H1 (cell line): ENCODE data around the gene GMPR2. TPM values are rescaled to one million over a fixed set of nuclear protein-coding genes. Genes with fewer than 3 reads are reported as not detected.

ENCODE experiments used
- CHD2 ChIP-seq: IDR thresholded peaks from 2 replicates; pipeline ENCODE4 v1.6.1; 2012; ENCODE audit warnings: low read length, improper control_type of control experiment
- CTBP2 ChIP-seq: IDR thresholded peaks from 2 replicates; pipeline ENCODE4 v1.7.0; 2011; ENCODE audit warnings: borderline replicate concordance, mild to moderate bottlenecking, moderate library complexity, mixed read lengths, low read length; ENCODE audit not compliant: insufficient read depth, insufficient read length
- KDM4A ChIP-seq: IDR thresholded peaks from one replicate; pipeline ENCODE4 v1.7.1; 2012; ENCODE audit warnings: low read depth, mild to moderate bottlenecking, moderate library complexity, low read length, inconsistent platforms; ENCODE audit not compliant: severe bottlenecking
- NRF1 ChIP-seq: IDR thresholded peaks from 2 replicates; pipeline ENCODE4 v1.6.1; 2011; ENCODE audit warnings: mild to moderate bottlenecking, low read depth, low read length, improper control_type of control experiment
- RFX5 ChIP-seq: IDR thresholded peaks from 2 replicates; pipeline ENCODE4 v1.6.1; 2011; ENCODE audit warnings: low read depth, low read length, improper control_type of control experiment, borderline replicate concordance
- SIN3A ChIP-seq, 2 experiments: IDR thresholded peaks in 1 of 2; conservative IDR thresholded peaks in 1 of 2; 2 replicates each; pipeline ENCODE4 v1.6.1; 2011 to 2012; ENCODE audit warnings: low read length in 2 of 2, improper control_type of control experiment in 1 of 2, low read depth in 1 of 2, mild to moderate bottlenecking in 1 of 2
- polyA plus RNA-seq, 7 experiments: library from polyadenylated mRNA; depleted of rRNA in 3 of 7; stranded (reverse) in 5 of 7; unstranded in 2 of 7; fragments of >200 nt in 5 of 7; fragments of 200-250 nt in 2 of 7; gene quantifications; 1 replicate in 5 of 7; 2 replicates in 1 of 7; 4 replicates in 1 of 7; pipeline versions ENCODE4 v1.2.1 to v1.2.3, GENCODE V29; 2011 to 2013; ENCODE audit warnings: missing spikeins in 2 of 7, mixed read lengths in 2 of 7
- total RNA-seq: library from RNA; stranded (reverse); fragmentation: NEBNext Ultra II Directional; extraction: Animal tissue kit (Norgen Biotek cat#: 25700); gene quantifications from 2 replicates; pipeline ENCODE4 v1.2.1, GENCODE V29; 2021

The GMPR2 gene
- total and polyA plus RNA-seq, 2 of the 8 experiments (the other 6 are each of a cell fraction or from before 2014, with no cell fraction given): 61.6 to 85.3 TPM

DNA sequence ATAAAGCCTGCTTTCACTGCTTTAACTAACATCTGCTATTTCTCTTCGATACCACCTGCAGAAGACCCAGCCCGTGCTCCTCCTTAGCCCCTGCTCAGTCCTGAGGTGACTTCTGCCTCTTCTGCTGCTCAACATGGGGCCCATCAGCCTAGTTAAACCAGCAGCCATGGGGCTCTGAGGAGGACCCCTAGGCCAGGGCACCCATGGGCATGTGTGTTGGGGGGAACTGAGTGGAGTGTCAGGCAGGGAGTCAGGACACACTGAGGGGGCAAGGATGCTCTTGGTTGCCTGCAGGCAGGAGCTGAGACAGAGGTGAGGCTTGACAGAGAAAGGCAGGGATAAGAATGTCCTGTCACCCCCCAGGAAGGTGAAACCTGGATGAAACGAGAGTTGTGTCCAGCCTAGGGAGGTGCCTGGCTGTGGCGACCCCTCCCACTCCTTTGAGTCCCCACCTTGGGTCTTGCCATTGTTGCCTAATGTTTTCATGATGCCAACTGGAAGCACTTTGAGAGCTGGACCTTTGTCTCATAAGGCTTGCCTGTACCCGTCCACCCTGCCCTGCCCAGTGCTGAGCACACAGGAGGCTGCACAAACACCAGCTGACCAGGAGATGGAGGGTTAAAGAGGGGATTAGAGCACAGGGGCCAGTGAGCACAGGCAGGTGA lies 51.2 kb downstream of the GMPR2 start (continued):
- TF ChIP-seq KDM4A (no peak), CHD2 (no peak), CTBP2 (no peak), SIN3A (conservative IDR thresholded peaks at IDR 0.05 in 1 of 2, IDR thresholded peaks at IDR 0.05 in 1 of 2; ENCODE audit: low read depth in 1 of 2, low read length in 2 of 2) (no peak), NRF1 (no peak), RFX5 (no peak)
